HG03066 (cell line): Measurements from ENCODE around the gene RIT2.

Source experiments
- ATAC-seq: cut with Tn5 transposase; IDR thresholded peaks from one replicate; pipeline ENCODE4 v1.9.1; 2021; ENCODE audit warnings: low read depth; ENCODE audit not compliant: unreplicated experiment

Gene RIT2

DNA sequence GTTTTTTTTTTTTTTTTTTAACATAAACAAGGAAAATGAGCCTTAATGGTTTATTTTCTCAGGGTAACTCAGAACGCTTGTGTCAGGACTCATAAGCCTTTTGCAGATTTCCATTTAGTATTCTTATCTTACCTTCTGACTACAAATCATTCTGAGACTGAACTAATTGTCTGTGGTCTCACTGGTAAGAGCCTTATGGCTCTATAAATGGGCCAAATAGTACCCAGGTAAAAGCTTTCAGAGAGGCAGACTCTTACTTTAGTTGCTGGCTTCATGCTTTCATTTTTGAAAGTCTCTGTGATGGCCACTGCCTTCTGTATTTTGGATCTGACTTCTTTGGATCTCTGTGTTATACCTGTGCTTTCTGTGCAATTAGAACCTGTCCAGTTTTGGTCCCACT is 403.4 kb downstream of the RIT2 start:
- no peak for ATAC-seq

- ATAC-seq, result no peak
Observed at GRCh38 chr18:42707080-42707479, 408.4 kb downstream of the RIT2 start.

DNA sequence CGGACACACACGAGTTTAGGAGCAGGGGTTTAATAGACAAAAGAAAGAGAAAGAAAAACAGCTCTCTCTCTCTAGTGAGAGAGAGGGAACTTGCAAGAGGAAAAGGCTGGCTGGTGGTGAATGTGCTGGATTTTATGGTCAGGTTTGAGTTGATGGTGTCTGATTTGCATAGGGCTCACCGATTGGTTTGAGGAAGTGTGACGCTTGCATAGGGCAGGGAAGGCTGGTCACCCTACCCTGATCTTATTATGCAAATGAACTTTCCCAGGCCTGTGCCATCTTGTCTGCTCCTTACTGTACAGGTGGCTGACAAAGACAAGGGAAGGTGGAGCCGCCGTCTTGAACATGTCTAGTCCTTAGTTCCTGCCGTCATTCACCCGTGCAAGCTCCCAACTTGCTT is 408.9 kb downstream of the RIT2 start:
- ATAC-seq, result no peak

DNA sequence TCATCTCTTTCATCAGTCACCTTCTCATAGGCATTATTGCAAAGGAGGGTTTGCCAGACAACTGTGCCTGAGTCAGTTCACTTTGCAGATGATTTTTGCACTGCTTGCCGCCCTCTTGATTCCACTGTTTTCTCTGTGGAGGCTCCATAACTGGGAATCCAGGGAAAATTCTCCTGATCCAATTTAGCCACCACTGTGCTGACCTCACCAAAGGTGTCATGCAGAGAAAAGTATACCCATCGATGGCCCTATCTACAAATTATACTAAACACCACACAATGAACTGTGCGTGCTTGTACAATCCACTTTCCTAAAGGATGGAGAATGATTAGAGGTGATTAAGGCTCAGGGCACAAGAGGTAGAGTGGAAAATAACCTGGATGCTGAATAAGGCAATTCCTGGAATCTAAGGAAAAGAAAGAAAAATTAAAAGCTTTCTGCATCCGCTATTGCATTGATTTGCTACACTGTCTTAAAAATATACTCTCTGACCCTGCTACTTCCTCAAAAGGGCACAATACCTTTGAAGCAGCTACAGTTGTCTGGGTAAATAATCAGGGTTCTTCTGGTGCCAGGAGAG is 409.4 kb downstream of the RIT2 start:
- no peak for ATAC-seq
